Kidney (tissue), 14 donors: Measurements from ENCODE around the gene SNRPE. TPM values are rescaled to one million over a fixed set of nuclear protein-coding genes. Genes with fewer than 3 reads are reported as not detected.
A peak's percentile ranks its signal among the peaks of the same experiment; 100 is the strongest.
"Not testable (repeated sequence)": the region's sequence is repeated elsewhere in the genome, so short reads cannot be mapped to it uniquely, and the experiment has no call there.

Experiments used
- DNase-seq, 5 donors: peaks; one replicate each; pipeline ENCODE4 v3.0.0-alpha.2; 2013 to 2020
- FAIRE-seq: peaks from 2 replicates; lab custom pipeline; 2012; peaks lifted over from hg19 to GRCh38; lab: Jason Lieb, UNC
- H3K27ac ChIP-seq, 2 donors: one replicate each; pipeline ENCODE4 v1.7.0; 2013; ENCODE audit warnings: low read depth in 2 of 2, low read length in 2 of 2, inconsistent platforms in 1 of 2
- H3K27me3 ChIP-seq: one replicate; pipeline ENCODE4 v1.7.1; 2013; ENCODE audit warnings: low read length, inconsistent platforms; ENCODE audit not compliant: control insufficient read depth, insufficient read depth
- H3K36me3 ChIP-seq, 3 donors: one replicate each; pipeline versions ENCODE4 v1.7.0 to v1.7.1; 2013; ENCODE audit warnings: low read length in 3 of 3, control low read depth in 1 of 3, inconsistent platforms in 1 of 3; ENCODE audit not compliant: insufficient read depth in 3 of 3, control insufficient read depth in 2 of 3
- H3K4me1 ChIP-seq, 3 donors: one replicate each; pipeline versions ENCODE4 v1.7.0 to v1.7.1; 2013; ENCODE audit warnings: low read length in 3 of 3, inconsistent platforms in 1 of 3, low read depth in 1 of 3; ENCODE audit not compliant: control insufficient read depth in 2 of 3, insufficient read depth in 2 of 3
- H3K4me3 ChIP-seq, 3 donors: one replicate each; pipeline versions ENCODE4 v1.7.0 to v1.8.1; 2013; ENCODE audit warnings: low read length in 3 of 3, control low read depth in 1 of 3, inconsistent platforms in 1 of 3
- H3K9ac ChIP-seq, 3 donors: one replicate each; pipeline versions ENCODE4 v1.7.0 to v1.7.1; 2013; ENCODE audit warnings: low read length in 3 of 3, control low read depth in 1 of 3, inconsistent platforms in 1 of 3
- H3K9me3 ChIP-seq, 3 donors: one replicate each; pipeline versions ENCODE4 v1.7.0 to v1.7.1; 2013; ENCODE audit warnings: low read length in 3 of 3, control low read depth in 1 of 3, inconsistent platforms in 1 of 3; ENCODE audit not compliant: control insufficient read depth in 2 of 3, insufficient read depth in 1 of 3
- intact Hi-C: fragments of 100-400 bp; cut with DNase I; formaldehyde crosslinking; loops from one replicate; pipeline ENCODE4 v1.11.1; 2022
- polyA plus RNA-seq: library from polyadenylated mRNA; stranded (reverse); fragments of 350-450 nt; fragmentation: Illumina TruSeq; extraction: RNeasy Lipid Tissue Mini Kit (QIAGEN cat#74804); gene quantifications from one replicate; pipeline ENCODE4 v1.2.3, GENCODE V29; 2014; ENCODE audit warnings: low read depth, low replicate concordance; ENCODE audit not compliant: insufficient read depth
- total RNA-seq: library from RNA; stranded (reverse); fragmentation: NEBNext Ultra II Directional; extraction: Animal tissue kit (Norgen Biotek cat#: 25700); gene quantifications from one replicate; pipeline ENCODE4 v1.2.1, GENCODE V29; 2021
- TF ChIP-seq, protein P1 (sequence below): IDR thresholded peaks from 3 replicates; pipeline ENCODE4 v1.5.1; 2012; ENCODE audit warnings: mild to moderate bottlenecking, moderate library complexity, borderline replicate concordance; ENCODE audit not compliant: insufficient read depth; ENCODE audit errors: extremely low read depth
- donor health status: control.
- donor health status: control.
- donor health status: control.
- donor health status: control.
- donor health status: control.
- donor health status: DM: yes; HTN: yes; CAD: no.
- donor health status: Normal renal cell carcinoma (clear cell type).

The SNRPE gene
- total and polyA plus RNA-seq, 2 donors from 2014 or later, result 92.7 to 169 TPM

DNA sequence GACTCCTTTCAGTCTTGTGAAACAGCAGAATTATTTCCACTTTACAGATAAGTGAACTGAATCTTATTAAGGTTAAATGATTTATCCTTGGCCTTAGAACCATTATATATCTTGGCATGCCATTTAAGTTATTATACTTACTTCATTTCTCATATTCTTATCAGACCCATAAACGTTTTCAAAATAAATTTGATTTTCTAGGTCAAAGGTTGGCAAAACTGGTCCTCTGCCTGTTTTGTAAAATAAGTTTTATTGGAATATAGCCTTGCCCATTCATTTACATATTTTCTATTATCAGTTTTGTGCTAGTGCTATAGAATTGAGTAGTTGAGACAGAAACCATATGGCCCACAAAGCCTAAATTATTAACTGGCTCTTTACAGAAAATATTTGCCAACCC is 32.9 kb upstream of the SNRPE start:
- no peak overlapping the region for H3K4me3 ChIP-seq
- peaks cover 12 to 47% (median 13%) of the 10 kb centered on the region in 3 donors for H3K36me3 ChIP-seq
- no peaks in the 10 kb centered on the region for H3K27me3 ChIP-seq
- H3K27ac ChIP-seq, result no peak overlapping the region
- H3K9ac ChIP-seq, result no peak overlapping the region
- H3K4me1 ChIP-seq, result no peaks in the 10 kb centered on the region
- FAIRE-seq (no peak), DNase-seq (no peak)
- intact Hi-C loops, result no loop called here
- H3K9me3 ChIP-seq, result no peaks in the 10 kb centered on the region
- TF ChIP-seq, protein P1, sequence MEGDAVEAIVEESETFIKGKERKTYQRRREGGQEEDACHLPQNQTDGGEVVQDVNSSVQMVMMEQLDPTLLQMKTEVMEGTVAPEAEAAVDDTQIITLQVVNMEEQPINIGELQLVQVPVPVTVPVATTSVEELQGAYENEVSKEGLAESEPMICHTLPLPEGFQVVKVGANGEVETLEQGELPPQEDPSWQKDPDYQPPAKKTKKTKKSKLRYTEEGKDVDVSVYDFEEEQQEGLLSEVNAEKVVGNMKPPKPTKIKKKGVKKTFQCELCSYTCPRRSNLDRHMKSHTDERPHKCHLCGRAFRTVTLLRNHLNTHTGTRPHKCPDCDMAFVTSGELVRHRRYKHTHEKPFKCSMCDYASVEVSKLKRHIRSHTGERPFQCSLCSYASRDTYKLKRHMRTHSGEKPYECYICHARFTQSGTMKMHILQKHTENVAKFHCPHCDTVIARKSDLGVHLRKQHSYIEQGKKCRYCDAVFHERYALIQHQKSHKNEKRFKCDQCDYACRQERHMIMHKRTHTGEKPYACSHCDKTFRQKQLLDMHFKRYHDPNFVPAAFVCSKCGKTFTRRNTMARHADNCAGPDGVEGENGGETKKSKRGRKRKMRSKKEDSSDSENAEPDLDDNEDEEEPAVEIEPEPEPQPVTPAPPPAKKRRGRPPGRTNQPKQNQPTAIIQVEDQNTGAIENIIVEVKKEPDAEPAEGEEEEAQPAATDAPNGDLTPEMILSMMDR, result no peak

DNA sequence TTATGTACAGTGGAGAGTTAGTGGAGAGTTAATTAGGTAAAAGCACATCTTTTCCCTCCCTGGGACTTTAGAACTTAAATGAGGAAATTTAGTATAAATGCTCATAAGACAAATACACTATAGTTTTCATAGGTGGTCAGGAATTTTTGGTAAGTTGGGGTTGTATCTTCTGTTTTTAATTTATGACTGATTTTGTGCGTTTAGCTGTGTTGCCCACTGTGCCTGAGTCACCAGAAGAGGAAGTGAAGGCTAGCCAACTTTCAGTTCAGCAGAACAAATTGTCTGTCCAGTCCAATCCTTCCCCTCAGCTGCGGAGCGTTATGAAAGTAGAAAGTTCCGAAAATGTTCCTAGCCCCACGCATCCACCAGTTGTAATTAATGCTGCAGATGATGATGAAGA is 32.2 kb upstream of the SNRPE start:
- H3K4me1 ChIP-seq, DNase-seq, H3K27ac ChIP-seq, FAIRE-seq, H3K4me3 ChIP-seq, intact Hi-C loops, H3K27me3 ChIP-seq, H3K9me3 ChIP-seq, H3K9ac ChIP-seq: not testable (repeated sequence)
- H3K36me3 ChIP-seq, result peaks cover 12 to 53% (median 13%) of the 10 kb centered on the region in 3 donors

- Histone ChIP-seq H3K9ac (no peak overlapping the region), H3K27ac (no peak overlapping the region), H3K4me3 (no peak overlapping the region), H3K36me3 (peaks cover 9 to 49% (median 15%) of the 10 kb centered on the region in 3 donors), H3K9me3 (no peaks in the 10 kb centered on the region), H3K4me1 (peaks cover 0 to 2% (median 0%) of the 10 kb centered on the region in 3 donors), H3K27me3 (no peaks in the 10 kb centered on the region)
- TF ChIP-seq, protein P1, result no peak
- intact Hi-C loops, result no loop called here
- FAIRE-seq, result no peak
- no peak for DNase-seq
Measured at GRCh38 chr1:203835476-203835875, 25.9 kb upstream of the SNRPE start.

- H3K4me3 ChIP-seq, result no peak overlapping the region
- intact Hi-C loops, result no loop called here
- no peak overlapping the region for H3K9ac ChIP-seq
- H3K27ac ChIP-seq, result no peak overlapping the region
- DNase-seq (peak in 3 of 5 donors; percentile 15 to 85 (median 52)), FAIRE-seq (no peak)
- H3K4me1 ChIP-seq, result peaks cover 0 to 2% (median 0%) of the 10 kb centered on the region in 3 donors
- H3K27me3 ChIP-seq, result no peaks in the 10 kb centered on the region
- peaks cover 9 to 36% (median 12%) of the 10 kb centered on the region in 3 donors for H3K36me3 ChIP-seq
- TF ChIP-seq, protein P1, result no peak
- H3K9me3 ChIP-seq, result no peaks in the 10 kb centered on the region
Measured at GRCh38 chr1:203839081-203839480, 22.3 kb upstream of the SNRPE start.
